Lower leg skin (tissue), 4 donors: ENCODE results near the gene BCL2L11. TPM values are rescaled to one million over a fixed set of nuclear protein-coding genes. Genes with fewer than 3 reads are reported as not detected.

Experiments
- DNase-seq, 2 donors: peaks; one replicate each; pipeline ENCODE4 v3.0.0-alpha.2; 2019; ENCODE audit warnings: low spot score in 2 of 2
- H3K4me3 ChIP-seq: fragments of 200-600 bp; sonication (generic); 2 replicates; pipeline ENCODE4 v1.5.1; 2017; ENCODE audit warnings: mild to moderate bottlenecking, low read depth; ENCODE audit not compliant: poor library complexity, severe bottlenecking
- POLR2A ChIP-seq, 2 donors: fragments of 450-650 bp; IDR thresholded peaks; one replicate each; pipeline ENCODE4 v1.6.1; 2016 to 2017; ENCODE audit warnings: antibody characterized with exemption in 2 of 2, mild to moderate bottlenecking in 1 of 2, moderate library complexity in 1 of 2
- WGBS, 2 donors: methylation state at CpG; one replicate each; pipeline ENCODE4 v1.1.5; 2018; 5-methylcytosine and 5-hydroxymethylcytosine counted together
- intact Hi-C: fragments of 100-400 bp; cut with DNase I; formaldehyde crosslinking; loops from one replicate; pipeline ENCODE4 v1.15.0; 2023; ENCODE audit warnings: low total_unique reads
- total RNA-seq, 4 donors: library from RNA; depleted of rRNA; stranded (reverse); fragments of >200 nt; gene quantifications; one replicate each; pipeline ENCODE4 v1.1.0, GENCODE V29; 2016
- TF ChIP-seq, protein P1 (sequence below), 3 donors: fragments of 450-650 bp; IDR thresholded peaks; one replicate each; pipeline ENCODE4 v1.5.1; 2016; ENCODE audit warnings: antibody characterized with exemption in 3 of 3, mild to moderate bottlenecking in 3 of 3, moderate library complexity in 2 of 3

Gene BCL2L11
- total RNA-seq, 4 donors from 2014 or later = 5.4 to 17.2 (median 13.2) TPM

DNA sequence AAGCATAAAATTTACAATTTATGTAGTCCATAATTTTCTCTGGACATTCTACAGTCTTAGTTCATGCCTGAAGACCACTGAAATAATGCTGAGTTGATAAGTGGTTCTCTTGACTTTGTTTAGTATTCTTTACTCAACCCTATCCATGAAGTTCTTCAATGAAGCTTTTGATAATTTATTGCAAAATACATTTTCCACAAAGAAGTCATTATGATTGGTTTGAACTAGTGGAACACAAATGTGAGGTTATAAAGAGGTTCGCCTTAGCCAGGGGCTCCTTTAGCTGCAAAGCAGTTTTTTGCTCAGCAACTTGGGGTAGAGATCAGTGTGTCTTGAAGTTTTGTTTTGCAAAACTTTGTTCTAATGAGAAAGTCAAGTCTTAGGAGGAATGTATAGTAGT is 5.9 kb downstream of the BCL2L11 start:
- WGBS, 2 donors = 87 to 89% methylated on average over 1 of the region's 1 CpG
- intact Hi-C loops = no loop called here
- TF ChIP-seq, protein P1, sequence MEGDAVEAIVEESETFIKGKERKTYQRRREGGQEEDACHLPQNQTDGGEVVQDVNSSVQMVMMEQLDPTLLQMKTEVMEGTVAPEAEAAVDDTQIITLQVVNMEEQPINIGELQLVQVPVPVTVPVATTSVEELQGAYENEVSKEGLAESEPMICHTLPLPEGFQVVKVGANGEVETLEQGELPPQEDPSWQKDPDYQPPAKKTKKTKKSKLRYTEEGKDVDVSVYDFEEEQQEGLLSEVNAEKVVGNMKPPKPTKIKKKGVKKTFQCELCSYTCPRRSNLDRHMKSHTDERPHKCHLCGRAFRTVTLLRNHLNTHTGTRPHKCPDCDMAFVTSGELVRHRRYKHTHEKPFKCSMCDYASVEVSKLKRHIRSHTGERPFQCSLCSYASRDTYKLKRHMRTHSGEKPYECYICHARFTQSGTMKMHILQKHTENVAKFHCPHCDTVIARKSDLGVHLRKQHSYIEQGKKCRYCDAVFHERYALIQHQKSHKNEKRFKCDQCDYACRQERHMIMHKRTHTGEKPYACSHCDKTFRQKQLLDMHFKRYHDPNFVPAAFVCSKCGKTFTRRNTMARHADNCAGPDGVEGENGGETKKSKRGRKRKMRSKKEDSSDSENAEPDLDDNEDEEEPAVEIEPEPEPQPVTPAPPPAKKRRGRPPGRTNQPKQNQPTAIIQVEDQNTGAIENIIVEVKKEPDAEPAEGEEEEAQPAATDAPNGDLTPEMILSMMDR (IDR thresholded peaks at IDR 0.05) = no peak
- no peak for TF ChIP-seq POLR2A (IDR thresholded peaks at IDR 0.05)
- DNase-seq = no peak
- no peak overlapping the region for H3K4me3 ChIP-seq

DNA sequence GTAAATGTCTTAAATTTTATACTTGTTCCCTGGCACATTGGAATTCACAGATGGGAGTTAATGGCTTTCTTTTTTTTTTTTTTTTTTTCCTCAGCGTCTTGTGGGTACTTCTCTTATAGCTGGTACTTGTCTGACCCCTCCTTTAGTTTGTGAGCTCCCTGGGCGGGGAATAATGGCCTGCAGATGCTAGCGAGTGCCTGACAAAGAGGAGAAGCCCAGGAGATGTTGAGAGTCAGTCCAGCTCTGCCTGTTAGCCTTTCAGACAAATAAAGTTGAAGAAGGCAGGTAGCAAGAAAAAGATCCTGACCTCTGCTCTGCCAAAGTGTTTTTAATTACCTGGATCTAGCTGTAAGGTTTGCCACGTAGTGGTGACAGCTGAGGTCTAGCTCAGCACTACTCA is 6.6 kb downstream of the BCL2L11 start:
- intact Hi-C loops = no loop called here
- whole genome bisulfite sequencing, 2 donors = 75 to 81% methylated on average over 4 of the region's 4 CpGs
- no peak overlapping the region for H3K4me3 ChIP-seq
- TF ChIP-seq, protein P1 (IDR thresholded peaks at IDR 0.05) = no peak
- TF ChIP-seq POLR2A (IDR thresholded peaks at IDR 0.05) = no peak
- DNase-seq = no peak

DNA sequence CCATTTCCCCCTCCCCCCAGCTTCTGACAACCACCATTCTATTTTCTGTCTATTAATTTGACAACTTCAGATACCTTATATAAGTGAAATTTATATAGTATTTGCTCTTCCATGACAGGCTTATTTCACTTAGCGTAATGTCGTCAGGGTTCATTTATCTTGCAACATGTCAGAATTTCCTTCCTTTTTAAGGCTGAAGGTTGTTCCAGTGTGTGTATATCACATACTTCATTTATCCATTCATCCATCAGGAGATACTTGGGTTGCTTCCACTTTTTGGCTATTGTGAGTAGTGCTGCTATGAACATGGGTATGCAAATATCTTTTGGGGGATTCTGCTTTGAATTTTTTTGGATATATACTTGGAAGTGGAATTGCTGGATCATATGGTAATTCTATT is 7.4 kb downstream of the BCL2L11 start:
- TF ChIP-seq, protein P1 (IDR thresholded peaks at IDR 0.05) = no peak
- TF ChIP-seq POLR2A (IDR thresholded peaks at IDR 0.05) = no peak
- intact Hi-C loops = no loop called here
- no peak for DNase-seq
- H3K4me3 ChIP-seq = no peak overlapping the region
- WGBS, 2 donors = 90 to 91% methylated on average over 2 of the region's 2 CpGs

GRCh38 chr2:111133603-111134002 is 12.9 kb downstream of the BCL2L11 start:
- H3K4me3 ChIP-seq = no peak overlapping the region
- TF ChIP-seq POLR2A (IDR thresholded peaks at IDR 0.05) = no peak
- TF ChIP-seq, protein P1 (IDR thresholded peaks at IDR 0.05) = no peak
- 74 to 84% methylated on average over 2 of the region's 2 CpGs for WGBS, 2 donors
- no peak for DNase-seq
- intact Hi-C loops = no loop called here

DNA sequence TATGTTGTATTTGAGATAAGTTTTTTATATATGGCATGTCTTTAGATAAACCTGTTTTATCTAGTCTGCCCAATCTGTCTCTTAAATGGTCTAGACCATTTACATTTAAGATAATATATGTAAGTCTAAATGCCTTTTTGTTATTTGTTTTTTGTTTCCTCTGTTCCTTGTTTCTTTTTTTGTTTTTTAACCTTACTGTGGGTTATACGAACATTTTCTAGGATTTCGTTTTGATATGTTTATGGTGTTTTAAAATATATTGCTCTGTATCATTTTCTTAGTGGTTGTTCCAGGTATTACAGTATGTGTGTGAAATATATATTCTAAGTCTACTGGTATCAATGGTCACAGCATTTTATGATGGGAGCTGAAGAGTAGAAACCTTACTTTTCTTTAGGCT is 13.3 kb downstream of the BCL2L11 start:
- H3K4me3 ChIP-seq = no peak overlapping the region
- intact Hi-C loops = no loop called here
- TF ChIP-seq, protein P1 (IDR thresholded peaks at IDR 0.05) = no peak
- TF ChIP-seq POLR2A (IDR thresholded peaks at IDR 0.05) = no peak
- DNase-seq = no peak
- WGBS, 2 donors = 77 to 98% methylated on average over 2 of the region's 2 CpGs

GRCh38 chr2:111135237-111135909 is 14.7 kb downstream of the BCL2L11 start:
- no peak for TF ChIP-seq POLR2A (IDR thresholded peaks at IDR 0.05)
- TF ChIP-seq, protein P1 (IDR thresholded peaks at IDR 0.05) = no peak
- WGBS, 2 donors = 92 to 95% methylated on average over 3 of the region's 3 CpGs
- no peak overlapping the region for H3K4me3 ChIP-seq
- DNase-seq = peak in 1 of 2 donors; percentile 48
- intact Hi-C loops = no loop called here
